Astrocyte (in vitro differentiated cells and primary cell): ENCODE results near the gene PARN. TPM values are rescaled to one million over a fixed set of nuclear protein-coding genes. Genes with fewer than 3 reads are reported as not detected.

Experiments
- DNase-seq: peaks from one replicate; pipeline ENCODE4 v3.0.0-alpha.2; 2010; ENCODE audit warnings: low read depth
- FAIRE-seq: peaks from 2 replicates; lab custom pipeline; 2011; peaks lifted over from hg19 to GRCh38; lab: Jason Lieb, UNC
- H2AFZ ChIP-seq: 2 replicates; pipeline ENCODE4 v1.6.0; 2012; ENCODE audit warnings: low read depth, low read length, inconsistent platforms
- H3K27ac ChIP-seq: 2 replicates; pipeline ENCODE4 v1.5.1; 2011; ENCODE audit warnings: low read depth, low read length, inconsistent platforms
- H3K27me3 ChIP-seq: 2 replicates; pipeline ENCODE4 v1.6.0; 2011; ENCODE audit warnings: low read length, inconsistent platforms; ENCODE audit not compliant: insufficient read depth
- H3K36me3 ChIP-seq: 2 replicates; pipeline ENCODE4 v1.5.1; 2011; ENCODE audit warnings: low read length, inconsistent platforms; ENCODE audit not compliant: insufficient read depth
- H3K4me1 ChIP-seq: 2 replicates; pipeline ENCODE4 v1.5.1; 2011; ENCODE audit warnings: low read length, inconsistent platforms; ENCODE audit not compliant: insufficient read depth
- H3K4me2 ChIP-seq: 2 replicates; pipeline ENCODE4 v1.6.0; 2012; ENCODE audit warnings: low read length, inconsistent platforms
- H3K4me3 ChIP-seq: 2 replicates; pipeline ENCODE4 v1.5.1; 2011; ENCODE audit warnings: low read depth, mild to moderate bottlenecking, low read length, inconsistent platforms; ENCODE audit not compliant: insufficient read depth
- H3K79me2 ChIP-seq: 2 replicates; pipeline ENCODE4 v1.6.0; 2012; ENCODE audit warnings: mild to moderate bottlenecking, low read length, inconsistent platforms; ENCODE audit not compliant: insufficient read depth
- H3K9ac ChIP-seq: 2 replicates; pipeline ENCODE4 v1.6.0; 2012; ENCODE audit warnings: mild to moderate bottlenecking, low read length, inconsistent platforms
- H3K9me3 ChIP-seq: 2 replicates; pipeline ENCODE4 v1.5.1; 2012; ENCODE audit warnings: low read depth, mild to moderate bottlenecking, low read length, inconsistent platforms; ENCODE audit not compliant: insufficient read depth
- H4K20me1 ChIP-seq: 2 replicates; pipeline ENCODE4 v1.6.0; 2012; ENCODE audit warnings: low read length, inconsistent platforms; ENCODE audit not compliant: insufficient read depth
- H3K27ac Mint-ChIP-seq: one replicate; pipeline ENCODE4 v1.8.0; 2021; ENCODE audit warnings: mild to moderate bottlenecking, mixed read lengths; ENCODE audit not compliant: unreplicated experiment
- H3K27me3 Mint-ChIP-seq: one replicate; pipeline ENCODE4 v1.8.0; 2021; ENCODE audit warnings: low read depth, mixed read lengths; ENCODE audit not compliant: unreplicated experiment
- H3K36me3 Mint-ChIP-seq: one replicate; pipeline ENCODE4 v1.8.0; 2021; ENCODE audit warnings: low read depth, mixed read lengths; ENCODE audit not compliant: unreplicated experiment
- H3K4me1 Mint-ChIP-seq: one replicate; pipeline ENCODE4 v1.8.0; 2021; ENCODE audit warnings: low read depth, mixed read lengths; ENCODE audit not compliant: unreplicated experiment
- H3K4me3 Mint-ChIP-seq: one replicate; pipeline ENCODE4 v1.8.0; 2021; ENCODE audit warnings: mild to moderate bottlenecking, moderate library complexity, mixed read lengths; ENCODE audit not compliant: unreplicated experiment
- H3K9me3 Mint-ChIP-seq: one replicate; pipeline ENCODE4 v1.8.0; 2021; ENCODE audit warnings: mild to moderate bottlenecking, mixed read lengths; ENCODE audit not compliant: unreplicated experiment
- EZH2 ChIP-seq: IDR thresholded peaks from 2 replicates; pipeline ENCODE4 v1.6.1; 2012; ENCODE audit warnings: mild to moderate bottlenecking, low read length, inconsistent platforms; ENCODE audit not compliant: insufficient read depth
- total RNA-seq: library from RNA; stranded (reverse); gene quantifications from 2 replicates; pipeline ENCODE4 v1.2.1, GENCODE V29; 2021
- TF ChIP-seq, protein P1 (sequence below): IDR thresholded peaks from 2 replicates; pipeline ENCODE4 v1.5.1; 2011; ENCODE audit warnings: low read depth, mild to moderate bottlenecking, inconsistent platforms, low read length, moderate library complexity; ENCODE audit not compliant: insufficient read depth

PARN gene
- total RNA-seq, 1 donor from 2014 or later = 26.1 TPM

DNA sequence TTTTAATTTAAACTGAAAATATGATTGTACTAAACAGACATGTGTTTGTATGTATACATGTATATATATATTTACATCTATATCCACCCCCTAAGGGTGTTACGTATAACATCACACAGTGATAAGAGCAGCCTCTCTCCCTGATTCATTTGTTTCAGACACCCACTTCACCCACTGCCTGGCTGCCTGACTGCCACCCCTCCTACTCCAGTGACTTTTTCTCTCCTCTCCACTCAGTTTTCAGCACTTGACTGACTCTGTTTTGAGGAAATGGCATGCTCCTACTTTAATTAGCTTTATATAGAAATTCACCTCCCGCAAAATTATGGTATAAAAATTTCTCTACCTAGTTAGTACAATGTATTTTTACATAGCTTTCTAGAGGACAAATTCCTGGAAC is 22.7 kb upstream of the PARN start:
- no peaks in the 10 kb centered on the region for H3K27me3 ChIP-seq
- no peak overlapping the region for H3K4me2 ChIP-seq
- DNase-seq = no peak
- H3K4me1 ChIP-seq = no peaks in the 10 kb centered on the region
- no peak overlapping the region for H3K27ac ChIP-seq
- H3K36me3 ChIP-seq = peaks cover 29% of the 10 kb centered on the region
- H3K9ac ChIP-seq = no peak overlapping the region
- Mint-ChIP-seq H3K27me3 (no peaks in the 10 kb centered on the region), H3K4me3 (no peak overlapping the region), H3K36me3 (peaks cover 18% of the 10 kb centered on the region), H3K4me1 (peaks cover under 1% of the 10 kb centered on the region), H3K9me3 (no peaks in the 10 kb centered on the region), H3K27ac (no peak overlapping the region)
- no peak overlapping the region for H2AFZ ChIP-seq
- FAIRE-seq = no peak
- no peak overlapping the region for H3K4me3 ChIP-seq
- peaks cover 21% of the 10 kb centered on the region for H4K20me1 ChIP-seq
- no peaks in the 10 kb centered on the region for H3K79me2 ChIP-seq
- no peak for TF ChIP-seq EZH2
- TF ChIP-seq, protein P1, sequence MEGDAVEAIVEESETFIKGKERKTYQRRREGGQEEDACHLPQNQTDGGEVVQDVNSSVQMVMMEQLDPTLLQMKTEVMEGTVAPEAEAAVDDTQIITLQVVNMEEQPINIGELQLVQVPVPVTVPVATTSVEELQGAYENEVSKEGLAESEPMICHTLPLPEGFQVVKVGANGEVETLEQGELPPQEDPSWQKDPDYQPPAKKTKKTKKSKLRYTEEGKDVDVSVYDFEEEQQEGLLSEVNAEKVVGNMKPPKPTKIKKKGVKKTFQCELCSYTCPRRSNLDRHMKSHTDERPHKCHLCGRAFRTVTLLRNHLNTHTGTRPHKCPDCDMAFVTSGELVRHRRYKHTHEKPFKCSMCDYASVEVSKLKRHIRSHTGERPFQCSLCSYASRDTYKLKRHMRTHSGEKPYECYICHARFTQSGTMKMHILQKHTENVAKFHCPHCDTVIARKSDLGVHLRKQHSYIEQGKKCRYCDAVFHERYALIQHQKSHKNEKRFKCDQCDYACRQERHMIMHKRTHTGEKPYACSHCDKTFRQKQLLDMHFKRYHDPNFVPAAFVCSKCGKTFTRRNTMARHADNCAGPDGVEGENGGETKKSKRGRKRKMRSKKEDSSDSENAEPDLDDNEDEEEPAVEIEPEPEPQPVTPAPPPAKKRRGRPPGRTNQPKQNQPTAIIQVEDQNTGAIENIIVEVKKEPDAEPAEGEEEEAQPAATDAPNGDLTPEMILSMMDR = no peak
- H3K9me3 ChIP-seq = no peaks in the 10 kb centered on the region

DNA sequence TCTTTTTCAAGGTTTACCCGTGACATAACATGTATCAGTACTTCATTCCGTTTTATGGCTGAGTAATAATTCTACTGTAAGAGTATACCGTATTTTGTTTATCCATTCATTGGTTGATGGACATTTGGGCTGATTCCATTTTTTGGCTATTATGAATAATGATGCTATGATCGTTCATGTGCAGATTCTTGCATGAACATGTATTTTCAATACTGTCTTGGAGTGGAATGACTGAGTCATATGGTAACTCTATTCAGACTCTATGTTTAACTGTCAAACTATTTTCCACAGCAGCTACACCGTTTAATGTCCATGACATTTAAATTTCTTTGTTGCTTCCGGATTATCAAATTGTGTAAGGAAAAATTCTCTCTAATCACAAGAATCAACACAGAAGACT is 20.6 kb upstream of the PARN start:
- FAIRE-seq = no peak
- H3K36me3 Mint-ChIP-seq = peaks cover 20% of the 10 kb centered on the region
- TF ChIP-seq, protein P1 = no peak
- no peak for TF ChIP-seq EZH2

DNA sequence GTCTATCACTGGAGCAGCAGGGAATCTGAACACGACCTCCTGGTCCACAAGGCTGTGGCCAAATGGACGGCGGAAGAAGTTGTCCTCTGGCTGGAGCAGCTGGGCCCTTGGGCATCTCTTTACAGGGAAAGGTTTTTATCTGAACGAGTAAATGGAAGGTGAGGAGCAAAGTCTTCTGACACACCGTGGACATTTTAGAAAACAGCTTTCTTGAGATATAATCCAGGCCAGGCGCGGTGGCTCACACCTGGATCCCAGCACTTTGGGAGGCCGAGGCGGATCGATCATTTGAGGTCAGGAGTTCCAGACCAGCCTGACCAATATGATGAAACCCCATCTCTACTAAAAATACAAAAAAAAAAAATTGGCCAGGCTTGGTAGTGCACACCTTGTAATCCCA is 19.8 kb upstream of the PARN start:
- Histone ChIP-seq H3K4me3 (no peak overlapping the region), H4K20me1 (peaks cover 28% of the 10 kb centered on the region), H3K4me1 (no peaks in the 10 kb centered on the region), H3K36me3 (peaks cover 37% of the 10 kb centered on the region), H3K27ac (no peak overlapping the region), H3K27me3 (no peaks in the 10 kb centered on the region), H3K9me3 (no peaks in the 10 kb centered on the region), H3K79me2 (peaks cover 11% of the 10 kb centered on the region), H3K9ac (no peak overlapping the region), H2AFZ (no peak overlapping the region), H3K4me2 (no peak overlapping the region)
- Mint-ChIP-seq H3K36me3 (peaks cover 19% of the 10 kb centered on the region), H3K4me1 (no peaks in the 10 kb centered on the region), H3K9me3 (no peaks in the 10 kb centered on the region), H3K27me3 (no peaks in the 10 kb centered on the region), H3K27ac (no peak overlapping the region), H3K4me3 (no peak overlapping the region)
- DNase-seq = no peak
- no peak for FAIRE-seq
- TF ChIP-seq EZH2 = no peak
- TF ChIP-seq, protein P1 = no peak

More for the DNA sequence above, 20.6 kb upstream of the PARN start:
- H3K4me1 Mint-ChIP-seq = no peaks in the 10 kb centered on the region
- Histone ChIP-seq H3K4me3 (no peak overlapping the region), H3K36me3 (peaks cover 30% of the 10 kb centered on the region), H3K27ac (no peak overlapping the region), H4K20me1 (peaks cover 21% of the 10 kb centered on the region), H2AFZ (no peak overlapping the region), H3K4me2 (no peak overlapping the region), H3K4me1 (no peaks in the 10 kb centered on the region), H3K27me3 (no peaks in the 10 kb centered on the region), H3K9ac (no peak overlapping the region), H3K79me2 (peaks cover 3% of the 10 kb centered on the region), H3K9me3 (no peaks in the 10 kb centered on the region)
- H3K27me3 Mint-ChIP-seq = no peaks in the 10 kb centered on the region
- H3K9me3 Mint-ChIP-seq = no peaks in the 10 kb centered on the region
- H3K27ac Mint-ChIP-seq = no peak overlapping the region
- H3K4me3 Mint-ChIP-seq = no peak overlapping the region
- no peak for DNase-seq
